Liver (tissue), 9 donors: ENCODE results near the gene TAPT1. TPM values are rescaled to one million over a fixed set of nuclear protein-coding genes. Genes with fewer than 3 reads are reported as not detected.

ENCODE experiments used
- DNase-seq: peaks from one replicate; pipeline ENCODE4 v3.0.0-alpha.2; 2017; ENCODE audit warnings: low spot score
- H3K27ac ChIP-seq, 2 donors: one replicate each; pipeline ENCODE4 v1.7.0; 2013; ENCODE audit warnings: inconsistent platforms in 2 of 2, low read length in 2 of 2, control low read depth in 1 of 2, low read depth in 1 of 2, mild to moderate bottlenecking in 1 of 2
- H3K27me3 ChIP-seq, 4 donors: one replicate each; pipeline versions ENCODE4 v1.6.1 to v1.7.0; 2013; ENCODE audit warnings: low read length in 3 of 4, inconsistent platforms in 1 of 4, mild to moderate bottlenecking in 1 of 4, moderate library complexity in 1 of 4; ENCODE audit not compliant: control insufficient read depth in 4 of 4, insufficient read depth in 4 of 4
- H3K36me3 ChIP-seq, 4 donors: one replicate each; pipeline versions ENCODE4 v1.6.1 to v1.7.0; 2013; ENCODE audit warnings: low read length in 3 of 4, mild to moderate bottlenecking in 3 of 4, low read depth in 1 of 4, moderate library complexity in 1 of 4; ENCODE audit not compliant: control insufficient read depth in 4 of 4, insufficient read depth in 3 of 4
- H3K4me1 ChIP-seq, 4 donors: one replicate each; pipeline versions ENCODE4 v1.6.1 to v1.7.0; 2013; ENCODE audit warnings: low read length in 3 of 4, mild to moderate bottlenecking in 3 of 4, moderate library complexity in 1 of 4; ENCODE audit not compliant: control insufficient read depth in 4 of 4, insufficient read depth in 4 of 4
- H3K4me3 ChIP-seq, 3 donors: one replicate each; pipeline versions ENCODE4 v1.6.1 to v1.7.0; 2013; ENCODE audit warnings: low read length in 3 of 3, control low read depth in 1 of 3, low read depth in 1 of 3, mild to moderate bottlenecking in 1 of 3
- H3K9ac ChIP-seq, 2 donors: one replicate each; pipeline ENCODE4 v1.7.0; 2013; ENCODE audit warnings: low read length in 2 of 2, mild to moderate bottlenecking in 2 of 2, moderate library complexity in 2 of 2, control low read depth in 1 of 2, low read depth in 1 of 2
- H3K9me3 ChIP-seq, 4 donors: one replicate each; pipeline versions ENCODE4 v1.6.1 to v1.7.0; 2013; ENCODE audit warnings: low read length in 3 of 4; ENCODE audit not compliant: control insufficient read depth in 4 of 4
- CTCF ChIP-seq: fragments of 150-350 bp; IDR thresholded peaks from 2 replicates; pipeline ENCODE4 v1.5.1; 2017; ENCODE audit warnings: improper control_type of control experiment, low read depth, low read length; ENCODE audit not compliant: missing input control
- EGR1 ChIP-seq, 2 donors: IDR thresholded peaks; 2 replicates each; pipeline ENCODE4 v1.6.1; 2016 to 2018; ENCODE audit warnings: antibody characterized with exemption in 2 of 2, low read depth in 2 of 2
- FOXA1 ChIP-seq: IDR thresholded peaks from 2 replicates; pipeline ENCODE4 v1.6.1; 2016; ENCODE audit warnings: antibody characterized with exemption
- FOXA2 ChIP-seq: IDR thresholded peaks from 2 replicates; pipeline ENCODE4 v1.6.1; 2016; ENCODE audit warnings: antibody characterized with exemption
- GABPA ChIP-seq, 2 donors: IDR thresholded peaks in 1 of 2; conservative IDR thresholded peaks in 1 of 2; 2 replicates each; pipeline ENCODE4 v1.6.1; 2016; ENCODE audit warnings: antibody characterized with exemption in 2 of 2, mild to moderate bottlenecking in 1 of 2, moderate library complexity in 1 of 2
- HNF4A ChIP-seq, 2 donors: conservative IDR thresholded peaks; 2 replicates each; pipeline ENCODE4 v1.6.1; 2016; ENCODE audit warnings: antibody characterized with exemption in 2 of 2, mild to moderate bottlenecking in 2 of 2
- HNF4G ChIP-seq: IDR thresholded peaks from 2 replicates; pipeline ENCODE4 v1.6.1; 2016; ENCODE audit warnings: antibody characterized with exemption
- JUND ChIP-seq, 2 donors: IDR thresholded peaks; 2 replicates each; pipeline ENCODE4 v1.6.1; 2016; ENCODE audit warnings: antibody characterized with exemption in 2 of 2
- MAX ChIP-seq: IDR thresholded peaks from 2 replicates; pipeline ENCODE4 v1.6.1; 2016; ENCODE audit warnings: antibody characterized with exemption
- NR2F2 ChIP-seq: IDR thresholded peaks from 2 replicates; pipeline ENCODE4 v1.6.1; 2016; ENCODE audit warnings: antibody characterized with exemption
- RAD21 ChIP-seq, 2 donors: IDR thresholded peaks; 2 replicates each; pipeline ENCODE4 v1.6.1; 2016; ENCODE audit warnings: antibody characterized with exemption in 2 of 2, mild to moderate bottlenecking in 2 of 2
- REST ChIP-seq: IDR thresholded peaks from 2 replicates; pipeline ENCODE4 v1.6.1; 2016; ENCODE audit warnings: antibody characterized with exemption, mild to moderate bottlenecking
- RXRA ChIP-seq, 2 donors: IDR thresholded peaks; 2 replicates each; pipeline ENCODE4 v1.6.1; 2017 to 2018; ENCODE audit warnings: antibody characterized with exemption in 2 of 2, mild to moderate bottlenecking in 1 of 2
- SP1 ChIP-seq: IDR thresholded peaks from 2 replicates; pipeline ENCODE4 v1.6.1; 2018; ENCODE audit warnings: antibody characterized with exemption, mild to moderate bottlenecking
- TAF1 ChIP-seq: conservative IDR thresholded peaks from 2 replicates; pipeline ENCODE4 v1.6.1; 2016; ENCODE audit warnings: antibody characterized with exemption, mild to moderate bottlenecking
- YY1 ChIP-seq: IDR thresholded peaks from 2 replicates; pipeline ENCODE4 v1.6.1; 2016; ENCODE audit warnings: antibody characterized with exemption, mild to moderate bottlenecking
- ZBTB33 ChIP-seq: IDR thresholded peaks from 2 replicates; pipeline ENCODE4 v1.6.1; 2016; ENCODE audit warnings: antibody characterized with exemption
- WGBS: extraction: QIAGEN DNeasy Blood & Tissue Kit; methylation state at CpG from one replicate; pipeline ENCODE4 v1.1.7; 2013; 5-methylcytosine and 5-hydroxymethylcytosine counted together
- polyA plus RNA-seq, 2 donors: library from polyadenylated mRNA; stranded (reverse) in 1 of 2; unstranded in 1 of 2; fragments of 200-250 nt in 1 of 2; fragments of >200 nt in 1 of 2; fragmentation: Nextera tagmentation in 1 of 2; extraction: Ambion mirVana in 1 of 2; gene quantifications; one replicate each; pipeline versions ENCODE4 v1.2.1 to v1.2.3, GENCODE V29; 2013 to 2015
- total RNA-seq, 2 donors: library from RNA; depleted of rRNA; stranded (reverse); fragments of >200 nt; gene quantifications; one replicate each; pipeline ENCODE4 v1.2.3, GENCODE V29; 2014
- TF ChIP-seq, protein P1 (sequence below): IDR thresholded peaks from 2 replicates; pipeline ENCODE4 v1.6.1; 2016; ENCODE audit warnings: antibody characterized with exemption
- donor health status: healthy.
- donor health status: healthy.
- donor health status: healthy.
- donor health status: healthy.
- donor health status: healthy.

Gene TAPT1
- total and polyA plus RNA-seq, 4 donors = 12.2 to 53.7 (median 22.1) TPM

GRCh38 chr4:16176621-16177020 lies 49.6 kb downstream of the TAPT1 start (continued):
- TF ChIP-seq MAX (no peak), EGR1 (IDR thresholded peaks at IDR 0.05; ENCODE audit: low read depth in 2 of 2) (no peak), YY1 (no peak)

DNA sequence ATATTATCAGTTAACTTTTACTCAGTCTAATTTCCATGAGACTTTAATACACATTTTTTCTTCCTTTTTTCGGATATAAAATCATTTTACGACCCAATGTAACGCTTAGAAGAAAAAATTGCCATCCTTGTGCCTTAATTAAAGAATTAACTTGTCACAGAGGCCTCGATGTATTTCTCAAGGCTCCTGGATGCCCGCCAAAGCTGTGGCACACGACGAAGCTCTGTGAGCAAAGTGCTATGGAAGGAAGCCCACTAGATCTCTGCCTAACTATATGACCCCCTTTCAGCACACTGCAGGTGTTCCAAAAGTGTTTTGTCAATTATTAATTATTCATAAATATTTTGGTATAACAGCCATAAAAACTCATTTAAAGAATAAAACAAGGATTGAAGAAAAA lies 54.4 kb downstream of the TAPT1 start:
- H3K27me3 ChIP-seq = no peaks in the 10 kb centered on the region
- peaks cover 3 to 50% (median 36%) of the 10 kb centered on the region in 4 donors for H3K36me3 ChIP-seq
- H3K4me3 ChIP-seq = no peak overlapping the region
- H3K4me1 ChIP-seq = no peaks in the 10 kb centered on the region
- no peak overlapping the region for H3K27ac ChIP-seq
- TF ChIP-seq CTCF = no peak
- no peak for TF ChIP-seq ZBTB33
- no peak for TF ChIP-seq HNF4A (conservative IDR thresholded peaks at IDR 0.05)
- TF ChIP-seq RXRA (IDR thresholded peaks at IDR 0.05) = no peak
- TF ChIP-seq, protein P1, sequence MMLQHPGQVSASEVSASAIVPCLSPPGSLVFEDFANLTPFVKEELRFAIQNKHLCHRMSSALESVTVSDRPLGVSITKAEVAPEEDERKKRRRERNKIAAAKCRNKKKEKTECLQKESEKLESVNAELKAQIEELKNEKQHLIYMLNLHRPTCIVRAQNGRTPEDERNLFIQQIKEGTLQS = no peak
- TF ChIP-seq RAD21 (IDR thresholded peaks at IDR 0.05) = no peak
- no peak for TF ChIP-seq TAF1
- TF ChIP-seq YY1 = no peak
- TF ChIP-seq SP1 = no peak
- no peak for TF ChIP-seq NR2F2
- no peak for TF ChIP-seq EGR1 (IDR thresholded peaks at IDR 0.05; ENCODE audit: low read depth in 2 of 2)
- no peak for TF ChIP-seq FOXA1
- no peak for TF ChIP-seq GABPA (IDR thresholded peaks at IDR 0.05 in 1 of 2, conservative IDR thresholded peaks at IDR 0.05 in 1 of 2)
- TF ChIP-seq JUND (IDR thresholded peaks at IDR 0.05) = no peak
- TF ChIP-seq FOXA2 = no peak
- no peak for TF ChIP-seq REST
- TF ChIP-seq MAX = no peak
- no peak for TF ChIP-seq HNF4G
- no peak overlapping the region for H3K9ac ChIP-seq
- no peaks in the 10 kb centered on the region for H3K9me3 ChIP-seq
- 69% methylated on average over 7 of the region's 7 CpGs for WGBS
- no peak for DNase-seq
